B cell (primary cell): Measurements from ENCODE around the gene LRRC3.

Experiments used
- CTCF ChIP-seq: fragments of 200-600 bp; IDR thresholded peaks from one replicate; pipeline ENCODE4 v1.8.0; 2022; ENCODE audit warnings: antibody characterized with exemption, mild to moderate bottlenecking
- EZH2 ChIP-seq: IDR thresholded peaks from 2 replicates; pipeline ENCODE4 v1.6.1; 2012; ENCODE audit warnings: borderline replicate concordance, low read depth, mild to moderate bottlenecking, moderate library complexity, low read length; ENCODE audit not compliant: insufficient read depth, poor library complexity, severe bottlenecking

- TF ChIP-seq CTCF (no peak), EZH2 (no peak)
Measured at GRCh38 chr21:44494956-44495355, 39.6 kb downstream of the LRRC3 start.
